Left ventricle myocardium inferior (tissue), 1 donor: ENCODE results near the gene HSBP1L1. TPM values are rescaled to one million over a fixed set of nuclear protein-coding genes. Genes with fewer than 3 reads are reported as not detected.

Experiments used
- DNase-seq: peaks from one replicate; pipeline ENCODE4 v3.0.0-alpha.2; 2020
- H3K27ac ChIP-seq: fragments of 200-600 bp; replicated peaks from 2 replicates; pipeline ENCODE4 v1.8.0; 2021
- H3K27me3 ChIP-seq: fragments of 200-600 bp; 2 replicates; pipeline ENCODE4 v1.8.0; 2021; ENCODE audit warnings: low read depth
- H3K36me3 ChIP-seq: fragments of 200-600 bp; 2 replicates; pipeline ENCODE4 v1.8.0; 2021
- H3K4me1 ChIP-seq: fragments of 200-600 bp; 2 replicates; pipeline ENCODE4 v1.8.0; 2021
- H3K4me3 ChIP-seq: fragments of 200-600 bp; 2 replicates; pipeline ENCODE4 v1.8.0; 2021; ENCODE audit warnings: mild to moderate bottlenecking, moderate library complexity
- H3K9me3 ChIP-seq: fragments of 200-600 bp; replicated peaks from 2 replicates; pipeline ENCODE4 v1.8.0; 2021
- CTCF ChIP-seq: fragments of 200-600 bp; IDR thresholded peaks from 2 replicates; pipeline ENCODE4 v1.8.0; 2021; ENCODE audit warnings: antibody characterized with exemption, mild to moderate bottlenecking, borderline replicate concordance
- intact Hi-C: fragments of 100-400 bp; cut with micrococcal nuclease; formaldehyde crosslinking; loops from one replicate; pipeline ENCODE4 v1.11.0; 2022
- total RNA-seq: library from RNA; stranded (reverse); fragmentation: NEBNext Ultra II Directional; extraction: Animal tissue kit (Norgen Biotek cat#: 25700); gene quantifications from one replicate; pipeline ENCODE4 v1.2.1, GENCODE V29; 2021
- donor health status: DM: no; HTN: yes; CAD: no; lungs with severe emphysema.

Gene HSBP1L1
- total RNA-seq, 1 donor from 2014 or later, result 12.2 TPM

GRCh38 chr18:79952456-79952995 is 11.9 kb upstream of the HSBP1L1 start:
- intact Hi-C loops, result no loop called here
- no peaks in the 10 kb centered on the region for H3K27me3 ChIP-seq
- no peak for TF ChIP-seq CTCF
- H3K4me3 ChIP-seq, result peak overlapping the region; percentile 87
- H3K27ac ChIP-seq, result no peak overlapping the region
- H3K36me3 ChIP-seq, result peaks cover 8% of the 10 kb centered on the region
- peaks cover 44% of the 10 kb centered on the region for H3K4me1 ChIP-seq
- H3K9me3 ChIP-seq, result no peaks in the 10 kb centered on the region
- DNase-seq, result no peak

- DNase-seq, result no peak
- TF ChIP-seq CTCF, result no peak
- intact Hi-C loops, result no loop called here
These were observed 11.4 kb upstream of the HSBP1L1 start for GRCh38 chr18:79952996-79953559.

GRCh38 chr18:79953971-79954651 is 10.3 kb upstream of the HSBP1L1 start:
- H3K27ac ChIP-seq, result peak overlapping the region; percentile 39
- H3K9me3 ChIP-seq, result no peaks in the 10 kb centered on the region
- no peak for TF ChIP-seq CTCF
- no peak overlapping the region for H3K4me3 ChIP-seq
- intact Hi-C loops, result no loop called here
- H3K27me3 ChIP-seq, result no peaks in the 10 kb centered on the region
- H3K36me3 ChIP-seq, result peaks cover 2% of the 10 kb centered on the region
- peaks cover 28% of the 10 kb centered on the region for H3K4me1 ChIP-seq
- DNase-seq, result no peak

More at GRCh38 chr18:79952996-79953559, 11.4 kb upstream of the HSBP1L1 start:
- H3K4me3 ChIP-seq, result no peak overlapping the region
- H3K4me1 ChIP-seq, result peaks cover 38% of the 10 kb centered on the region
- H3K36me3 ChIP-seq, result peaks cover 8% of the 10 kb centered on the region
- no peaks in the 10 kb centered on the region for H3K27me3 ChIP-seq
- no peak overlapping the region for H3K27ac ChIP-seq
- no peaks in the 10 kb centered on the region for H3K9me3 ChIP-seq

- Histone ChIP-seq H3K36me3 (no peaks in the 10 kb centered on the region), H3K27ac (peak overlapping the region; percentile 39), H3K4me1 (peaks cover 21% of the 10 kb centered on the region), H3K27me3 (no peaks in the 10 kb centered on the region), H3K4me3 (no peak overlapping the region), H3K9me3 (no peaks in the 10 kb centered on the region)
- DNase-seq, result no peak
- no peak for TF ChIP-seq CTCF
- intact Hi-C loops, result no loop called here
These were observed 9.7 kb upstream of the HSBP1L1 start for GRCh38 chr18:79954791-79955190.

- no peak for DNase-seq
- Histone ChIP-seq H3K4me3 (no peak overlapping the region), H3K27me3 (peaks cover 2% of the 10 kb centered on the region), H3K9me3 (no peaks in the 10 kb centered on the region), H3K36me3 (no peaks in the 10 kb centered on the region), H3K4me1 (peaks cover 14% of the 10 kb centered on the region), H3K27ac (no peak overlapping the region)
- intact Hi-C loops, result no loop called here
- no peak for TF ChIP-seq CTCF
These were observed 9.0 kb upstream of the HSBP1L1 start for GRCh38 chr18:79955302-79956075.
